Chondrocyte (in vitro differentiated cells): ENCODE measurements around the gene MYADM. TPM values are rescaled to one million over a fixed set of nuclear protein-coding genes. Genes with fewer than 3 reads are reported as not detected.

Source experiments
- DNase-seq: peaks from one replicate; pipeline ENCODE4 v3.0.0; 2021; ENCODE audit warnings: mixed read lengths, low spot score
- H3K27ac Mint-ChIP-seq: one replicate; pipeline ENCODE4 v1.8.0; 2021; ENCODE audit warnings: mild to moderate bottlenecking, moderate library complexity, mixed read lengths; ENCODE audit not compliant: unreplicated experiment
- H3K27me3 Mint-ChIP-seq: 2 replicates; pipeline ENCODE4 v1.8.0; 2021; ENCODE audit warnings: low read depth, mixed read lengths
- H3K36me3 Mint-ChIP-seq: 2 replicates; pipeline ENCODE4 v1.8.0; 2021; ENCODE audit warnings: low read depth, mixed read lengths
- H3K4me1 Mint-ChIP-seq: 2 replicates; pipeline ENCODE4 v1.8.0; 2021; ENCODE audit warnings: low read depth, mild to moderate bottlenecking, mixed read lengths
- H3K4me3 Mint-ChIP-seq: one replicate; pipeline ENCODE4 v1.8.0; 2021; ENCODE audit warnings: mild to moderate bottlenecking, moderate library complexity, mixed read lengths; ENCODE audit not compliant: unreplicated experiment
- H3K9me3 Mint-ChIP-seq: 2 replicates; pipeline ENCODE4 v1.8.0; 2021; ENCODE audit warnings: low read depth, mixed read lengths
- total RNA-seq: library from RNA; stranded (reverse); gene quantifications from 3 replicates; pipeline ENCODE4 v1.2.1, GENCODE V29; 2021
- TF ChIP-seq, protein P1 (sequence below): fragments of 200-600 bp; sonication (generic); IDR thresholded peaks from 2 replicates; pipeline ENCODE4 v1.5.0; 2021; ENCODE audit warnings: antibody characterized with exemption, mild to moderate bottlenecking, moderate library complexity

Gene MYADM
- total RNA-seq, 1 donor from 2014 or later = 292 TPM

DNA sequence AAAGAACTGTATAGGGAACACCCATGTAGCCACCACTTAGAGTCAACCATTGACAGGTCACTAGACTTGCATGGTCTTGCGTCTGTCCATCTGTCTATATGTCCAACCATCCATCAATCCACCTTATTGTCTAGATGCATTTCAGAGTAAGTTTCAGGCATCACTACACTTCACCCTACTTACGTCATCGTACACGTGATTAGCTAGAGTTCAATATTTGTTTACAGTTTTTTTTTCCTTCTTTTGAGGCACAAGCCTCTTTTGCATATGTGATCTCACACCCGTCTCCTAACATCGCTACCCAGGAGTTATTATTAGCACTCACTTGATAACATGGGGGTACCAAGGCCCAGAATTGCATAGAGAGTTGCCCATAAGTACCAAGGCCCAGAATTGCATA, 48.3 kb downstream of the MYADM start:
- no peaks in the 10 kb centered on the region for H3K4me1 Mint-ChIP-seq
- no peak overlapping the region for H3K4me3 Mint-ChIP-seq
- DNase-seq = no peak
- no peak overlapping the region for H3K27ac Mint-ChIP-seq
- TF ChIP-seq, protein P1, sequence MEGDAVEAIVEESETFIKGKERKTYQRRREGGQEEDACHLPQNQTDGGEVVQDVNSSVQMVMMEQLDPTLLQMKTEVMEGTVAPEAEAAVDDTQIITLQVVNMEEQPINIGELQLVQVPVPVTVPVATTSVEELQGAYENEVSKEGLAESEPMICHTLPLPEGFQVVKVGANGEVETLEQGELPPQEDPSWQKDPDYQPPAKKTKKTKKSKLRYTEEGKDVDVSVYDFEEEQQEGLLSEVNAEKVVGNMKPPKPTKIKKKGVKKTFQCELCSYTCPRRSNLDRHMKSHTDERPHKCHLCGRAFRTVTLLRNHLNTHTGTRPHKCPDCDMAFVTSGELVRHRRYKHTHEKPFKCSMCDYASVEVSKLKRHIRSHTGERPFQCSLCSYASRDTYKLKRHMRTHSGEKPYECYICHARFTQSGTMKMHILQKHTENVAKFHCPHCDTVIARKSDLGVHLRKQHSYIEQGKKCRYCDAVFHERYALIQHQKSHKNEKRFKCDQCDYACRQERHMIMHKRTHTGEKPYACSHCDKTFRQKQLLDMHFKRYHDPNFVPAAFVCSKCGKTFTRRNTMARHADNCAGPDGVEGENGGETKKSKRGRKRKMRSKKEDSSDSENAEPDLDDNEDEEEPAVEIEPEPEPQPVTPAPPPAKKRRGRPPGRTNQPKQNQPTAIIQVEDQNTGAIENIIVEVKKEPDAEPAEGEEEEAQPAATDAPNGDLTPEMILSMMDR = no peak
- H3K9me3 Mint-ChIP-seq = no peaks in the 10 kb centered on the region
- H3K27me3 Mint-ChIP-seq = peaks cover 17% of the 10 kb centered on the region
- H3K36me3 Mint-ChIP-seq = no peaks in the 10 kb centered on the region

DNA sequence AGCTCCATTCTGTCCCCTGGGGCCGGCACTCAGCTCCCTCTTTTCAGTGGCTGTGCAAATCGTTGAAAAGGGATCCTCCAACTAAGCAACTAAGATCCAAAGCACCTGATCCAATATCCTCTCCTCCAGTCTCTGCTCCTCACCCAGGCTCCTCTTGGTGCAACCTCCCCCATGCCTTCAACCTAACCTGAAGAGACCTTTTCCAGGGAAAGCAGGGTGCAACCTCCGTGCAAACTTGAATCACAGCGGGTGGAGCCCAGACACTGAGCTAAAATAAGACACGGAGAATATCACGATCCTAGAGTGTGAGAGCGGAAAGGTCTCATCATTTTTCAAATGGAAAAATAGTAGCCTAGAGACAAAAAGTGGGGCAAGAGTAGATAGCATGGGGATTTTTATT, 49.7 kb downstream of the MYADM start:
- Mint-ChIP-seq H3K4me3 (no peak overlapping the region), H3K9me3 (no peaks in the 10 kb centered on the region), H3K36me3 (no peaks in the 10 kb centered on the region), H3K27ac (no peak overlapping the region), H3K27me3 (peaks cover 4% of the 10 kb centered on the region), H3K4me1 (no peaks in the 10 kb centered on the region)
- TF ChIP-seq, protein P1 = no peak
- DNase-seq = no peak

Other genes with a start within 250 kb of the MYADM start
- gene DPRX, start 235.9 kb upstream of the MYADM start, total RNA-seq = not detected in 3 replicates
- gene NLRP12, start 43.6 kb upstream of the MYADM start, total RNA-seq = not detected in 3 replicates
- gene PRKCG, start 14.3 kb downstream of the MYADM start, total RNA-seq = 0.15 to 0.56 TPM in 2 of 3 replicates, not detected in the other
- not detected in 3 replicates for gene CACNG7, start 41.4 kb downstream of the MYADM start, total RNA-seq
- 0.05 TPM in 1 of 3 replicates, not detected in the others for gene CACNG8, start 95.1 kb downstream of the MYADM start, total RNA-seq
- not detected in 3 replicates for gene CACNG6, start 123.8 kb downstream of the MYADM start, total RNA-seq
- gene VSTM1, start 196.0 kb downstream of the MYADM start, total RNA-seq = not detected in 3 replicates
- gene TARM1, start 213.5 kb downstream of the MYADM start, total RNA-seq = not detected in 3 replicates
- 0.21 to 0.48 TPM (median 0.37 TPM) in 3 replicates for gene OSCAR, start 232.9 kb downstream of the MYADM start, total RNA-seq
- 77.4 to 93.7 TPM (median 92.1 TPM) in 3 replicates for gene NDUFA3, start 235.0 kb downstream of the MYADM start, total RNA-seq
- gene TFPT, start 247.8 kb downstream of the MYADM start, total RNA-seq = 23.3 to 28.5 TPM (median 28.0 TPM) in 3 replicates
- 45.8 to 62.5 TPM (median 45.9 TPM) in 3 replicates for gene PRPF31, start 247.9 kb downstream of the MYADM start, total RNA-seq